IMR-90 (cell line): Measurements from ENCODE around the gene STK17B. TPM values are rescaled to one million over a fixed set of nuclear protein-coding genes. Genes with fewer than 3 reads are reported as not detected.

ENCODE experiments used
- ATAC-seq: fragments of 200-7000 bp; cut with Tn5 transposase; 2 replicates; pipeline ENCODE4 v1.9.1; 2020; ENCODE audit warnings: low read depth, mild to moderate bottlenecking, moderate library complexity
- BruUV-seq: library from RNA; stranded (reverse); fragments of 400-500 nt; replicated peaks from 2 replicates; lab custom pipeline; 2021; lab: Mats Ljungman, UMichigan
- CTCF ChIA-PET: fragments of 300-600 bp; formaldehyde crosslinking; extraction: SDS; loops from one replicate; lab custom pipeline; 2021; ENCODE audit warnings: antibody characterized with exemption; lab: Yijun Ruan, JAX
- POLR2A ChIA-PET: fragments of 300-600 bp; sonication (Branson Sonifier 250); formaldehyde crosslinking; loops from one replicate; lab custom pipeline; 2022; ENCODE audit warnings: antibody characterized with exemption; ENCODE audit not compliant: unreplicated experiment; lab: Charles Lee
- DNase-seq: peaks from one replicate; pipeline ENCODE4 v3.0.0; 2013
- H2AFZ ChIP-seq: replicated peaks from 2 replicates; pipeline ENCODE3; 2013; ENCODE audit warnings: low read length, mild to moderate bottlenecking; ENCODE audit not compliant: poor library complexity
- H2AK5ac ChIP-seq: 2 replicates; pipeline ENCODE4 v1.6.1; 2013; ENCODE audit warnings: low read depth, low read length, inconsistent platforms
- H2AK9ac ChIP-seq: replicated peaks from 2 replicates; pipeline ENCODE3; 2013; ENCODE audit warnings: mild to moderate bottlenecking, low read depth, low read length, moderate library complexity; ENCODE audit not compliant: poor library complexity
- H2BK120ac ChIP-seq: 2 replicates; pipeline ENCODE4 v1.6.1; 2013; ENCODE audit warnings: low read depth, low read length, inconsistent platforms
- H2BK15ac ChIP-seq: 3 replicates; pipeline ENCODE4 v1.6.1; 2013; ENCODE audit warnings: low read depth, low read length, inconsistent platforms
- H2BK20ac ChIP-seq: 2 replicates; pipeline ENCODE4 v1.6.1; 2013; ENCODE audit warnings: low read depth, mild to moderate bottlenecking, inconsistent platforms, low read length, moderate library complexity
- H2BK5ac ChIP-seq: 2 replicates; pipeline ENCODE4 v1.6.1; 2013; ENCODE audit warnings: mild to moderate bottlenecking, low read depth, low read length, inconsistent platforms; ENCODE audit not compliant: poor library complexity, severe bottlenecking
- H3K14ac ChIP-seq: replicated peaks from 2 replicates; pipeline ENCODE4 v1.6.1; 2013; ENCODE audit warnings: low read depth, low read length, inconsistent platforms
- H3K18ac ChIP-seq: 2 replicates; pipeline ENCODE4 v1.6.1; 2013; ENCODE audit warnings: low read depth, low read length, control low read depth
- H3K23ac ChIP-seq: 2 replicates; pipeline ENCODE4 v1.6.1; 2013; ENCODE audit warnings: low read depth, low read length, inconsistent platforms
- H3K27ac ChIP-seq: 2 replicates; pipeline ENCODE4 v1.5.1; 2013; ENCODE audit warnings: mild to moderate bottlenecking, control low read depth, low read length; ENCODE audit not compliant: insufficient read depth
- H3K27me3 ChIP-seq: 2 replicates; pipeline ENCODE4 v1.6.1; 2013; ENCODE audit warnings: low read length; ENCODE audit not compliant: control insufficient read depth, insufficient read depth
- H3K36me3 ChIP-seq: 2 replicates; pipeline ENCODE4 v1.6.1; 2013; ENCODE audit warnings: low read length, mixed read lengths; ENCODE audit not compliant: control insufficient read depth, insufficient read depth
- H3K4ac ChIP-seq: 2 replicates; pipeline ENCODE4 v1.6.1; 2013; ENCODE audit warnings: low read depth, low read length, inconsistent platforms
- H3K4me1 ChIP-seq: 2 replicates; pipeline ENCODE4 v1.6.1; 2013; ENCODE audit warnings: low read length, mixed read lengths; ENCODE audit not compliant: control insufficient read depth, insufficient read depth
- H3K4me2 ChIP-seq: 2 replicates; pipeline ENCODE4 v1.6.1; 2013; ENCODE audit warnings: low read depth, mild to moderate bottlenecking, control low read depth, low read length, moderate library complexity
- H3K4me3 ChIP-seq: 2 replicates; pipeline ENCODE4 v1.5.1; 2013; ENCODE audit warnings: low read depth, mild to moderate bottlenecking, control low read depth, low read length, moderate library complexity; ENCODE audit not compliant: insufficient read depth
- H3K56ac ChIP-seq: 2 replicates; pipeline ENCODE4 v1.6.1; 2013; ENCODE audit warnings: low read length, inconsistent platforms; ENCODE audit not compliant: insufficient read depth; ENCODE audit errors: extremely low read depth
- H3K79me1 ChIP-seq, 2 experiments: 2 replicates each; pipeline ENCODE4 v1.6.1; 2013; ENCODE audit warnings: low read length in 2 of 2, inconsistent platforms in 1 of 2, low read depth in 1 of 2
- H3K9ac ChIP-seq: 2 replicates; pipeline ENCODE4 v1.6.1; 2013; ENCODE audit warnings: low read depth, low read length, control low read depth
- H3K9me1 ChIP-seq: 2 replicates; pipeline ENCODE4 v1.6.1; 2013; ENCODE audit warnings: low read length, inconsistent platforms; ENCODE audit not compliant: insufficient read depth
- H3K9me3 ChIP-seq: 2 replicates; pipeline ENCODE4 v1.6.1; 2013; ENCODE audit warnings: low read length; ENCODE audit not compliant: control insufficient read depth, insufficient read depth
- H4K20me1 ChIP-seq: 2 replicates; pipeline ENCODE4 v1.6.1; 2013; ENCODE audit warnings: low read length, inconsistent platforms; ENCODE audit not compliant: insufficient read depth
- H4K5ac ChIP-seq: 2 replicates; pipeline ENCODE4 v1.6.1; 2013; ENCODE audit warnings: mild to moderate bottlenecking, low read depth, low read length, control low read depth
- H4K8ac ChIP-seq, 2 experiments: 2 replicates each; pipeline ENCODE4 v1.6.1; 2013; ENCODE audit warnings: low read depth in 2 of 2, low read length in 2 of 2, control low read depth in 1 of 2, inconsistent platforms in 1 of 2
- H4K91ac ChIP-seq: 2 replicates; pipeline ENCODE4 v1.6.1; 2013; ENCODE audit warnings: low read depth, low read length, inconsistent platforms; ENCODE audit not compliant: insufficient read depth
- CTCF ChIP-seq: conservative IDR thresholded peaks from 2 replicates; pipeline ENCODE4 v1.5.1; 2012; ENCODE audit warnings: mild to moderate bottlenecking, low read depth, low read length, improper control_type of control experiment
- WGBS, 2 experiments: methylation state at CpG; one replicate each; pipeline versions ENCODE4 v1.1.5 to v1.1.7; 2013; ENCODE audit warnings: missing lambda C conversion rate in 2 of 2; ENCODE audit not compliant: insufficient read length in 1 of 2; ENCODE audit errors: extremely low coverage in 2 of 2; 5-methylcytosine and 5-hydroxymethylcytosine counted together
- dilution Hi-C: fragments of 300-500 bp; cut with HindIII; formaldehyde crosslinking; loops from one replicate; pipeline ENCODE4 v1.14.3; 2018; ENCODE audit warnings: low sequenced_read_pairs; ENCODE audit not compliant: unreplicated experiment
- in situ Hi-C: fragments of 300-500 bp; cut with MboI; formaldehyde crosslinking; loops from 3 replicates; pipeline ENCODE4 v1.14.3; 2019; ENCODE audit warnings: low sequenced_read_pairs, inconsistent platforms, mixed read lengths
- intact Hi-C: fragments of 100-400 bp; cut with micrococcal nuclease; formaldehyde crosslinking; loops from 2 replicates; pipeline ENCODE4 v1.10.0; 2022
- polyA plus RNA-seq, 3 experiments: library from polyadenylated mRNA; depleted of rRNA; stranded (reverse); fragments of >200 nt; gene quantifications; 2 replicates each; pipeline ENCODE4 v1.2.3, GENCODE V29; 2012; ENCODE audit warnings: low replicate concordance in 1 of 3
- total RNA-seq: library from RNA; depleted of rRNA; stranded (reverse); fragments of >200 nt; gene quantifications from 2 replicates; pipeline ENCODE4 v1.2.3, GENCODE V29; 2012

The STK17B gene
- total and polyA plus RNA-seq, 2 of the 4 experiments (the other 2 are of a cell fraction), result 7.5 to 48.9 TPM

GRCh38 chr2:196113061-196113974 is 58.1 kb downstream of the STK17B start:
- H3K56ac ChIP-seq, result peak overlapping the region; percentile 28; the same call in 1 of the 2 replicates
- peak overlapping the region; percentile 63 for H2BK20ac ChIP-seq
- peak overlapping the region; percentile 52 for H2BK5ac ChIP-seq
- H4K91ac ChIP-seq, result peak overlapping the region; percentile 40
- 50% methylated on average over 1 of the region's 7 CpGs; no CpG with 5 or more reads in 1 of the 2 experiments for WGBS, 2 experiments
- H2BK120ac ChIP-seq, result peak overlapping the region; percentile 75
- H4K5ac ChIP-seq, result peak overlapping the region; percentile 72
- ATAC-seq, result peak; percentile 79
- H3K14ac ChIP-seq, result peak overlapping the region; percentile 5; the same call in 1 of the 2 replicates
- no peaks in the 10 kb centered on the region for H3K9me1 ChIP-seq
- H2BK15ac ChIP-seq, result peak overlapping the region; percentile 52; the same call in 1 of the 3 replicates
- H3K27ac ChIP-seq, result peak overlapping the region; percentile 68
- peaks cover 6% of the 10 kb centered on the region for H3K4me1 ChIP-seq
- dilution Hi-C loops (no loop called here), intact Hi-C loops (no loop called here), in situ Hi-C loops (no loop called here)
- H2AK5ac ChIP-seq, result no peak overlapping the region
- H3K36me3 ChIP-seq, result no peaks in the 10 kb centered on the region
- H4K8ac ChIP-seq, result peak overlapping the region; percentile 66 to 76
- ChIA-PET CTCF (interaction anchor here (0.6 to 1.1 kb wide), 2 partner anchors 25 to 35 kb away, joined by 3 read pairs; no protein-coding TSS in a partner anchor), POLR2A (no interaction called here)
- no peaks in the 10 kb centered on the region for H3K79me1 ChIP-seq
- peak overlapping the region; percentile 99 for H3K4me2 ChIP-seq
- H2AK9ac ChIP-seq, result no peak overlapping the region
- no peaks in the 10 kb centered on the region for H4K20me1 ChIP-seq
- H2AFZ ChIP-seq, result peak overlapping the region; percentile 6
- peak overlapping the region; percentile 33 for H3K4ac ChIP-seq
- peak; percentile 84 for DNase-seq
- H3K9me3 ChIP-seq, result no peaks in the 10 kb centered on the region
- no TSS peak for BruUV-seq
- H3K18ac ChIP-seq, result peak overlapping the region; percentile 99
- no peaks in the 10 kb centered on the region for H3K27me3 ChIP-seq
- H3K9ac ChIP-seq, result 0 out of 2 replicates have a peak overlapping the region, but pooled peaks have one; percentile 67
- H3K4me3 ChIP-seq, result no peak overlapping the region; the same call in 1 of the 2 replicates
- TF ChIP-seq CTCF, result no peak
- 0 out of 2 replicates have a peak overlapping the region, but pooled peaks have one; percentile 7 for H3K23ac ChIP-seq
